H1 (cell line): ENCODE data around the gene CLEC2D. TPM values are rescaled to one million over a fixed set of nuclear protein-coding genes. Genes with fewer than 3 reads are reported as not detected.

Source experiments
- CHD7 ChIP-seq: fragments of 300-600 bp; sonication (generic); IDR thresholded peaks from 2 replicates; pipeline ENCODE4 v1.7.1; 2012; ENCODE audit warnings: low read length, moderate library complexity, mild to moderate bottlenecking, inconsistent platforms; ENCODE audit not compliant: insufficient replicate concordance
- polyA plus RNA-seq, 7 experiments: library from polyadenylated mRNA; depleted of rRNA in 3 of 7; stranded (reverse) in 5 of 7; unstranded in 2 of 7; fragments of >200 nt in 5 of 7; fragments of 200-250 nt in 2 of 7; gene quantifications; 1 replicate in 5 of 7; 2 replicates in 1 of 7; 4 replicates in 1 of 7; pipeline versions ENCODE4 v1.2.1 to v1.2.3, GENCODE V29; 2011 to 2013; ENCODE audit warnings: missing spikeins in 2 of 7, mixed read lengths in 2 of 7
- total RNA-seq: library from RNA; stranded (reverse); fragmentation: NEBNext Ultra II Directional; extraction: Animal tissue kit (Norgen Biotek cat#: 25700); gene quantifications from 2 replicates; pipeline ENCODE4 v1.2.1, GENCODE V29; 2021

CLEC2D gene
- total and polyA plus RNA-seq, 2 of the 8 experiments (the other 6 are each of a cell fraction or from before 2014, with no cell fraction given), result 4.2 to 6.2 TPM

DNA sequence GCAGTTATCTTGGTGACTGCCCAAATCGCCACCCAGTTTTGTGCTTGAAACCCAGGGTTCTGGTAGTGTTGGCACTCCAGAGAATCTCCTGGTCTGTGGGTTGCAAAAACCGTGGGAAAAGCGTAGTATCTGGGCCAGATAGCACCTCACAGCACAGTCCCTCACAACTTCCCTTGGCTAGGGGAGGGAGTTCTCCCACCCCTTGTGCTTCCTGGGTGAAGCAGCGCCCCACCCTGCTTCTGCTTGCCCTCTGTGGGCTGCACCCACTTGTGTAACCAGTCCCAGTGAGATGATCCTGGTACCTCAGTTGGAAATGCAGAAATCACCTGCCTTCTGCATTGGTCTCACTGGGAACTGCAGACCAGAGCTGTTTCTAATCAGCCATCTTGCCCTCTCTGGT lies 16.4 kb downstream of the CLEC2D start (continued):
- no peak for TF ChIP-seq CHD7
- TF ChIP-seq, all 59 proteins: peak for 0
